ENCODE results near the gene PLA2G15. TPM values are rescaled to one million over a fixed set of nuclear protein-coding genes. Genes with fewer than 3 reads are reported as not detected.
A peak's percentile ranks its signal among the peaks of the same experiment; 100 is the strongest.

The PLA2G15 gene
- total RNA-seq, 4 donors from 2014 or later = 20.8 to 40.3 (median 38.4) TPM

GRCh38 chr16:68231384-68232136 lies 13.6 kb upstream of the PLA2G15 start:
- 89 to 94% methylated on average over 7 to 25 of the region's 26 CpGs for WGBS, 2 donors
- Histone ChIP-seq H3K36me3 (peaks cover 27 to 31% of the 10 kb centered on the region in 2 donors), H3K27ac (no peak overlapping the region), H3K4me1 (peaks cover 26 to 33% of the 10 kb centered on the region in 2 donors), H3K4me3 (replicated peaks in 1 of 3) (no peak overlapping the region), H3K27me3 (no peaks in the 10 kb centered on the region), H3K9me3 (no peaks in the 10 kb centered on the region)
- intact Hi-C loops (cut with DNase I) = loop anchor here (10.0 kb wide), 1 partner anchor 237 kb away; the partner anchor contains the start of gene DPEP2
- DNase-seq = no peak
- TF ChIP-seq POLR2A (IDR thresholded peaks at IDR 0.05) (no peak), CTCF (IDR thresholded peaks at IDR 0.05) (no peak)

GRCh38 chr16:68232335-68232734 lies 12.8 kb upstream of the PLA2G15 start:
- DNase-seq = no peak
- TF ChIP-seq CTCF (IDR thresholded peaks at IDR 0.05) = no peak
- no peak for TF ChIP-seq POLR2A (IDR thresholded peaks at IDR 0.05)
- no peak overlapping the region for H3K4me3 ChIP-seq (replicated peaks in 1 of 3)
- no peaks in the 10 kb centered on the region for H3K9me3 ChIP-seq
- peaks cover 29 to 37% of the 10 kb centered on the region in 2 donors for H3K4me1 ChIP-seq
- no peaks in the 10 kb centered on the region for H3K27me3 ChIP-seq
- peak overlapping the region in 1 of 3 donors; percentile 58 for H3K27ac ChIP-seq
- WGBS, 2 donors = 90 to 91% methylated on average over 13 of the region's 16 CpGs
- intact Hi-C loops (cut with DNase I) = loop anchor here (10.0 kb wide), 1 partner anchor 238 kb away; the partner anchor contains the start of gene DPEP2
- H3K36me3 ChIP-seq = peaks cover 27 to 31% of the 10 kb centered on the region in 2 donors

GRCh38 chr16:68233085-68233834 lies 11.9 kb upstream of the PLA2G15 start:
- no peak for DNase-seq
- 83 to 88% methylated on average over 5 of the region's 5 CpGs for WGBS, 2 donors
- Histone ChIP-seq H3K4me1 (peaks cover 28 to 34% of the 10 kb centered on the region in 2 donors), H3K36me3 (peaks cover 27 to 31% of the 10 kb centered on the region in 2 donors), H3K9me3 (no peaks in the 10 kb centered on the region), H3K27me3 (no peaks in the 10 kb centered on the region), H3K27ac (peak overlapping the region in 2 of 3 donors; percentile 58 to 60), H3K4me3 (replicated peaks in 1 of 3) (no peak overlapping the region)
- intact Hi-C loops (cut with DNase I) = loop anchor here (10.0 kb wide), 1 partner anchor 238 kb away; the partner anchor contains the start of gene DPEP2
- TF ChIP-seq CTCF (IDR thresholded peaks at IDR 0.05) = no peak
- TF ChIP-seq POLR2A (IDR thresholded peaks at IDR 0.05) = no peak

- peaks cover 31 to 36% of the 10 kb centered on the region in 2 donors for H3K4me1 ChIP-seq
- intact Hi-C loops (cut with DNase I) = loop anchor here (10.0 kb wide), 1 partner anchor 239 kb away; the partner anchor contains the start of gene DPEP2
- no peak for DNase-seq
- peaks cover 27 to 31% of the 10 kb centered on the region in 2 donors for H3K36me3 ChIP-seq
- TF ChIP-seq POLR2A (IDR thresholded peaks at IDR 0.05) (no peak), CTCF (IDR thresholded peaks at IDR 0.05) (no peak)
- no peak overlapping the region for H3K4me3 ChIP-seq (replicated peaks in 1 of 3)
- H3K9me3 ChIP-seq = no peaks in the 10 kb centered on the region
- no peaks in the 10 kb centered on the region for H3K27me3 ChIP-seq
- H3K27ac ChIP-seq = peak overlapping the region in 2 of 3 donors; percentile 58 to 60
- WGBS, 2 donors = 33 to 52% methylated on average over 6 to 7 of the region's 8 CpGs
These were observed 11.4 kb upstream of the PLA2G15 start for GRCh38 chr16:68233835-68234187.
